ENCODE data around the gene MS4A14. TPM values are rescaled to one million over a fixed set of nuclear protein-coding genes. Genes with fewer than 3 reads are reported as not detected.

Gene MS4A14
- total and polyA plus RNA-seq, 2 experiments from 2014 or later, result not detected

DNA sequence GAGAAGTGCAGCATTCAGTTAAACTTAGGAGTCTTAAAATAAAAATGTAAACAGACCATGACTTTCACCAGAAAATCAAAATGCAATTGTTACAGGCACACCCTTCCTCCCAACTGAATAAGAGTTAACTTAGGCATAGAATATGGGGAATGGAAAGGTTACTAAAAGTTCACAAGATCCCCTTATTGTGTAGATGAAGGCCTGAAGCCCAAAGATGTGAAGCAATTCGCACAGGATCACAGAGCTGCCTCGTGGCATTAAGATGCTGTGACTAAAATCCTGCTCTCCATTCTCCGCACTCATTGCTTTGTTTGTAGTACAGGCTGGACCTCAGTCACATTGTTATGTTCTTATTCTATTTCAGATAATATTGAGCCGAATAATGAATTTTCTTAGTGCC lies 37.1 kb downstream of the MS4A14 start:
- no peak overlapping the region for H3K4me3 ChIP-seq
- no peak overlapping the region for H2AFZ ChIP-seq
- H3K79me2 ChIP-seq (replicated peaks; ENCODE audit: insufficient read depth), result no peaks in the 10 kb centered on the region
- H3K27ac ChIP-seq (ENCODE audit: low read depth), result no peak overlapping the region
- H3K9me2 ChIP-seq (ENCODE audit: insufficient read depth), result 0 out of 2 replicates have a peak, but pooled peaks cover 3% of the 10 kb centered on the region
- peaks cover 6% of the 10 kb centered on the region; the same call in 1 of the 3 replicates for H3K36me3 Mint-ChIP-seq (ENCODE audit: low read depth)
- H3K4me1 Mint-ChIP-seq, result no peaks in the 10 kb centered on the region
- H3K36me3 ChIP-seq (ENCODE audit: insufficient read depth), result no peaks in the 10 kb centered on the region
- no peaks in the 10 kb centered on the region for H4K20me1 ChIP-seq (replicated peaks; ENCODE audit: insufficient read depth)
- no peak overlapping the region for H3K27ac Mint-ChIP-seq
- H3K4me3 Mint-ChIP-seq, result no peak overlapping the region
- H3K9me3 Mint-ChIP-seq, result peaks cover 7% of the 10 kb centered on the region; the same call in 2 of the 3 replicates
- no peak for ATAC-seq
- H3K4me1 ChIP-seq (ENCODE audit: insufficient read depth), result no peaks in the 10 kb centered on the region
- H3K4me2 ChIP-seq, result no peak overlapping the region
- no peaks in the 10 kb centered on the region for H3K27me3 Mint-ChIP-seq (ENCODE audit: insufficient read depth, low read depth, poor library complexity)
- DNase-seq (ENCODE audit: low spot score), result no peak
- H3K27me3 ChIP-seq (ENCODE audit: insufficient read depth), result no peaks in the 10 kb centered on the region
- no peaks in the 10 kb centered on the region for H3F3A ChIP-seq (replicated peaks; ENCODE audit: low read depth)
- no peak for TF ChIP-seq STAT1 (IDR thresholded peaks at IDR 0.05; ENCODE audit: unreplicated experiment)
- TF ChIP-seq ZNF114 (CRISPR knock-in tag; IDR thresholded peaks at IDR 0.05), result no peak
- no peak for TF ChIP-seq ZNF331 (CRISPR knock-in tag; IDR thresholded peaks at IDR 0.05; ENCODE audit: low read depth)
- TF ChIP-seq, protein P1, sequence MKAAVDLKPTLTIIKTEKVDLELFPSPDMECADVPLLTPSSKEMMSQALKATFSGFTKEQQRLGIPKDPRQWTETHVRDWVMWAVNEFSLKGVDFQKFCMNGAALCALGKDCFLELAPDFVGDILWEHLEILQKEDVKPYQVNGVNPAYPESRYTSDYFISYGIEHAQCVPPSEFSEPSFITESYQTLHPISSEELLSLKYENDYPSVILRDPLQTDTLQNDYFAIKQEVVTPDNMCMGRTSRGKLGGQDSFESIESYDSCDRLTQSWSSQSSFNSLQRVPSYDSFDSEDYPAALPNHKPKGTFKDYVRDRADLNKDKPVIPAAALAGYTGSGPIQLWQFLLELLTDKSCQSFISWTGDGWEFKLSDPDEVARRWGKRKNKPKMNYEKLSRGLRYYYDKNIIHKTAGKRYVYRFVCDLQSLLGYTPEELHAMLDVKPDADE (IDR thresholded peaks at IDR 0.05), result no peak
- TF ChIP-seq EZH2 (IDR thresholded peaks at IDR 0.05; ENCODE audit: low read depth, unreplicated experiment), result no peak
- TF ChIP-seq JUNB (IDR thresholded peaks at IDR 0.05; ENCODE audit: unreplicated experiment), result no peak
- no peak for TF ChIP-seq POLR2AphosphoS5 (IDR thresholded peaks at IDR 0.05; ENCODE audit: low read depth)
- no peak for TF ChIP-seq NANOG (IDR thresholded peaks at IDR 0.05; ENCODE audit: borderline replicate concordance)
- no peak for TF ChIP-seq EZH2phosphoT487 (IDR thresholded peaks at IDR 0.05; ENCODE audit: unreplicated experiment)
- TF ChIP-seq, protein P2, sequence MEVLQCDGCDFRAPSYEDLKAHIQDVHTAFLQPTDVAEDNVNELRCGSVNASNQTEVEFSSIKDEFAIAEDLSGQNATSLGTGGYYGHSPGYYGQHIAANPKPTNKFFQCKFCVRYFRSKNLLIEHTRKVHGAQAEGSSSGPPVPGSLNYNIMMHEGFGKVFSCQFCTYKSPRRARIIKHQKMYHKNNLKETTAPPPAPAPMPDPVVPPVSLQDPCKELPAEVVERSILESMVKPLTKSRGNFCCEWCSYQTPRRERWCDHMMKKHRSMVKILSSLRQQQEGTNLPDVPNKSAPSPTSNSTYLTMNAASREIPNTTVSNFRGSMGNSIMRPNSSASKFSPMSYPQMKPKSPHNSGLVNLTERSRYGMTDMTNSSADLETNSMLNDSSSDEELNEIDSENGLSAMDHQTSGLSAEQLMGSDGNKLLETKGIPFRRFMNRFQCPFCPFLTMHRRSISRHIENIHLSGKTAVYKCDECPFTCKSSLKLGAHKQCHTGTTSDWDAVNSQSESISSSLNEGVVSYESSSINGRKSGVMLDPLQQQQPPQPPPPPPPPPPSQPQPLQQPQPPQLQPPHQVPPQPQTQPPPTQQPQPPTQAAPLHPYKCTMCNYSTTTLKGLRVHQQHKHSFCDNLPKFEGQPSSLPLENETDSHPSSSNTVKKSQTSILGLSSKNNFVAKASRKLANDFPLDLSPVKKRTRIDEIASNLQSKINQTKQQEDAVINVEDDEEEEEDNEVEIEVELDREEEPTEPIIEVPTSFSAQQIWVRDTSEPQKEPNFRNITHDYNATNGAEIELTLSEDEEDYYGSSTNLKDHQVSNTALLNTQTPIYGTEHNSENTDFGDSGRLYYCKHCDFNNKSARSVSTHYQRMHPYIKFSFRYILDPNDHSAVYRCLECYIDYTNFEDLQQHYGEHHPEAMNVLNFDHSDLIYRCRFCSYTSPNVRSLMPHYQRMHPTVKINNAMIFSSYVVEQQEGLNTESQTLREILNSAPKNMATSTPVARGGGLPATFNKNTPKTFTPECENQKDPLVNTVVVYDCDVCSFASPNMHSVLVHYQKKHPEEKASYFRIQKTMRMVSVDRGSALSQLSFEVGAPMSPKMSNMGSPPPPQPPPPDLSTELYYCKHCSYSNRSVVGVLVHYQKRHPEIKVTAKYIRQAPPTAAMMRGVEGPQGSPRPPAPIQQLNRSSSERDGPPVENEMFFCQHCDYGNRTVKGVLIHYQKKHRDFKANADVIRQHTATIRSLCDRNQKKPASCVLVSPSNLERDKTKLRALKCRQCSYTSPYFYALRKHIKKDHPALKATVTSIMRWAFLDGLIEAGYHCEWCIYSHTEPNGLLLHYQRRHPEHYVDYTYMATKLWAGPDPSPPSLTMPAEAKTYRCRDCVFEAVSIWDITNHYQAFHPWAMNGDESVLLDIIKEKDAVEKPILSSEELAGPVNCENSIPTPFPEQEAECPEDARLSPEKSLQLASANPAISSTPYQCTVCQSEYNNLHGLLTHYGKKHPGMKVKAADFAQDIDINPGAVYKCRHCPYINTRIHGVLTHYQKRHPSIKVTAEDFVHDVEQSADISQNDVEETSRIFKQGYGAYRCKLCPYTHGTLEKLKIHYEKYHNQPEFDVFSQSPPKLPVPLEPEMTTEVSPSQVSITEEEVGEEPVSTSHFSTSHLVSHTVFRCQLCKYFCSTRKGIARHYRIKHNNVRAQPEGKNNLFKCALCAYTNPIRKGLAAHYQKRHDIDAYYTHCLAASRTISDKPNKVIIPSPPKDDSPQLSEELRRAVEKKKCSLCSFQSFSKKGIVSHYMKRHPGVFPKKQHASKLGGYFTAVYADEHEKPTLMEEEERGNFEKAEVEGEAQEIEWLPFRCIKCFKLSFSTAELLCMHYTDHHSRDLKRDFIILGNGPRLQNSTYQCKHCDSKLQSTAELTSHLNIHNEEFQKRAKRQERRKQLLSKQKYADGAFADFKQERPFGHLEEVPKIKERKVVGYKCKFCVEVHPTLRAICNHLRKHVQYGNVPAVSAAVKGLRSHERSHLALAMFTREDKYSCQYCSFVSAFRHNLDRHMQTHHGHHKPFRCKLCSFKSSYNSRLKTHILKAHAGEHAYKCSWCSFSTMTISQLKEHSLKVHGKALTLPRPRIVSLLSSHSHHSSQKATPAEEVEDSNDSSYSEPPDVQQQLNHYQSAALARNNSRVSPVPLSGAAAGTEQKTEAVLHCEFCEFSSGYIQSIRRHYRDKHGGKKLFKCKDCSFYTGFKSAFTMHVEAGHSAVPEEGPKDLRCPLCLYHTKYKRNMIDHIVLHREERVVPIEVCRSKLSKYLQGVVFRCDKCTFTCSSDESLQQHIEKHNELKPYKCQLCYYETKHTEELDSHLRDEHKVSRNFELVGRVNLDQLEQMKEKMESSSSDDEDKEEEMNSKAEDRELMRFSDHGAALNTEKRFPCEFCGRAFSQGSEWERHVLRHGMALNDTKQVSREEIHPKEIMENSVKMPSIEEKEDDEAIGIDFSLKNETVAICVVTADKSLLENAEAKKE (CRISPR knock-in tag; IDR thresholded peaks at IDR 0.05), result no peak
